ENCODE results near the gene GREB1L. TPM values are rescaled to one million over a fixed set of nuclear protein-coding genes. Genes with fewer than 3 reads are reported as not detected.

GREB1L gene
- total and polyA plus RNA-seq, 9 of the 15 experiments (the other 6 are each of a cell fraction or from before 2014, with no cell fraction given): 0.03 TPM; not detected in 8

GRCh38 chr18:21341141-21341540 is 99.1 kb downstream of the GREB1L start:
- BruUV-seq (replicated peaks): no TSS peak
- ChIA-PET CTCF (ENCODE audit: low intra/inter-chr PET ratio) (no interaction called here), POLR2A (interaction anchor here (0.6 kb wide), 1 partner anchor 142 kb away, joined by 3 read pairs; no protein-coding TSS in a partner anchor)
- peaks cover 0 to 10% of the 10 kb centered on the region in 2 experiments; a peak in 2 of 5 replicates for H3K27me3 ChIP-seq (ENCODE audit: control insufficient read depth in 2 of 2, insufficient read depth in 2 of 2, low read length in 2 of 2)
- H3K4me2 ChIP-seq (ENCODE audit: insufficient read depth, low read length): no peak overlapping the region
- in situ Hi-C loops (cut with MboI) (no loop called here), intact Hi-C loops (cut with micrococcal nuclease) (no loop called here)
- 4% methylated on average over 2 of the region's 2 CpGs for WGBS (ENCODE audit: insufficient coverage, low coverage, missing lambda C conversion rate)
- no peaks in the 10 kb centered on the region for H3K79me2 ChIP-seq (ENCODE audit: control insufficient read depth, insufficient read depth, low read length)
- no peak overlapping the region for H2AFZ ChIP-seq (ENCODE audit: low read depth, low read length)
- H3K4me3 ChIP-seq: no peak overlapping the region
- no peaks in the 10 kb centered on the region for H3K9me1 ChIP-seq (ENCODE audit: control insufficient read depth, insufficient read depth, low read length)
- H3K9ac ChIP-seq (ENCODE audit: insufficient read depth in 1 of 2, low read depth in 2 of 2, low read length in 2 of 2): no peak overlapping the region
- H3K27ac ChIP-seq (ENCODE audit: extremely low read depth, low read depth, low read length): no peak overlapping the region
- DNase-seq (ENCODE audit: extremely low read depth in 1 of 4, low spot score in 3 of 4): no peak
- H3K36me3 ChIP-seq (ENCODE audit: control insufficient read depth, insufficient read depth, low read length): no peaks in the 10 kb centered on the region
- no peaks in the 10 kb centered on the region for H4K20me1 ChIP-seq (replicated peaks; ENCODE audit: control insufficient read depth, insufficient read depth, low read length)
- no peaks in the 10 kb centered on the region for H3K9me3 ChIP-seq (replicated peaks; ENCODE audit: control insufficient read depth, insufficient read depth, low read depth, low read length)
- TF ChIP-seq HNRNPLL (IDR thresholded peaks at IDR 0.05; ENCODE audit: low read depth, low read length, poor library complexity, severe bottlenecking) (no peak), HNRNPH1 (optimal IDR thresholded peaks at IDR 0.05; ENCODE audit: low read depth, low read length) (no peak), ZNF12 (CRISPR knock-in tag; IDR thresholded peaks at IDR 0.05) (no peak), HLTF (IDR thresholded peaks at IDR 0.05) (no peak), ERF (CRISPR knock-in tag; IDR thresholded peaks at IDR 0.05) (no peak), MECOM (CRISPR knock-in tag; IDR thresholded peaks at IDR 0.05) (no peak), PRMT5 (CRISPR knock-in tag; IDR thresholded peaks at IDR 0.05) (no peak), WHSC1 (IDR thresholded peaks at IDR 0.05; ENCODE audit: low read length) (no peak), POLR2A (conservative IDR thresholded peaks at IDR 0.05) (no peak), NR2F6 (CRISPR knock-in tag; IDR thresholded peaks at IDR 0.05) (no peak), BDP1 (IDR thresholded peaks at IDR 0.05; ENCODE audit: insufficient read depth, insufficient read length) (no peak), SMAD2 (IDR thresholded peaks at IDR 0.05; ENCODE audit: low read depth, low read length) (no peak), NFIC (IDR thresholded peaks at IDR 0.05) (no peak)
- no peak for ATAC-seq
- H3K4me1 ChIP-seq (replicated peaks in 1 of 2; ENCODE audit: control insufficient read depth in 2 of 2, insufficient read depth in 2 of 2, low read length in 2 of 2): no peaks in the 10 kb centered on the region
- no peak for FAIRE-seq
